Measurements from ENCODE around the gene LRIT1.

Gene LRIT1

DNA sequence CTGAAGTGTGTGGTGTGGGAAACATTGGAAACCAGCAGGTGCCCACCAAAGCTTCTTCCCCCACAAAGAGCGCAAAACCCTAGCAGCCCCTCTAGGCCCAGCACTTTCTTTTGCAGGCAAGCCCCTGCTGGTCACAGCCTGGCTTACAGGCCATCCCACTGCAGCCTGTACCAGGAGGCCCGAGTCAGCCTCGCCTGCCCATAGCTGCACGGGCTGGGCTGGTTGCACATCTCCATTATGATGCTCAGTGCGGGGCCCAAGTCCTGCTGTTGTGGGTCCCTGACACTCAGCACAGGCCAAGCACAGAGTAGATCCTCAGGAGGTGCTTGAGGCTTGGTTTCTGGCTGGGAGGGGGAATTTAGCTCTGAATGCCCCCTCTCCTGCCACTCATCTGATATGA is 39.0 kb downstream of the LRIT1 start:
- H3K4me3 ChIP-seq (ENCODE audit: low read length), result no peak overlapping the region
- TF ChIP-seq, protein P1, sequence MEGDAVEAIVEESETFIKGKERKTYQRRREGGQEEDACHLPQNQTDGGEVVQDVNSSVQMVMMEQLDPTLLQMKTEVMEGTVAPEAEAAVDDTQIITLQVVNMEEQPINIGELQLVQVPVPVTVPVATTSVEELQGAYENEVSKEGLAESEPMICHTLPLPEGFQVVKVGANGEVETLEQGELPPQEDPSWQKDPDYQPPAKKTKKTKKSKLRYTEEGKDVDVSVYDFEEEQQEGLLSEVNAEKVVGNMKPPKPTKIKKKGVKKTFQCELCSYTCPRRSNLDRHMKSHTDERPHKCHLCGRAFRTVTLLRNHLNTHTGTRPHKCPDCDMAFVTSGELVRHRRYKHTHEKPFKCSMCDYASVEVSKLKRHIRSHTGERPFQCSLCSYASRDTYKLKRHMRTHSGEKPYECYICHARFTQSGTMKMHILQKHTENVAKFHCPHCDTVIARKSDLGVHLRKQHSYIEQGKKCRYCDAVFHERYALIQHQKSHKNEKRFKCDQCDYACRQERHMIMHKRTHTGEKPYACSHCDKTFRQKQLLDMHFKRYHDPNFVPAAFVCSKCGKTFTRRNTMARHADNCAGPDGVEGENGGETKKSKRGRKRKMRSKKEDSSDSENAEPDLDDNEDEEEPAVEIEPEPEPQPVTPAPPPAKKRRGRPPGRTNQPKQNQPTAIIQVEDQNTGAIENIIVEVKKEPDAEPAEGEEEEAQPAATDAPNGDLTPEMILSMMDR (conservative IDR thresholded peaks at IDR 0.05; ENCODE audit: low read depth, low read length), result no peak
- no peak for DNase-seq (ENCODE audit: low read depth)

DNA sequence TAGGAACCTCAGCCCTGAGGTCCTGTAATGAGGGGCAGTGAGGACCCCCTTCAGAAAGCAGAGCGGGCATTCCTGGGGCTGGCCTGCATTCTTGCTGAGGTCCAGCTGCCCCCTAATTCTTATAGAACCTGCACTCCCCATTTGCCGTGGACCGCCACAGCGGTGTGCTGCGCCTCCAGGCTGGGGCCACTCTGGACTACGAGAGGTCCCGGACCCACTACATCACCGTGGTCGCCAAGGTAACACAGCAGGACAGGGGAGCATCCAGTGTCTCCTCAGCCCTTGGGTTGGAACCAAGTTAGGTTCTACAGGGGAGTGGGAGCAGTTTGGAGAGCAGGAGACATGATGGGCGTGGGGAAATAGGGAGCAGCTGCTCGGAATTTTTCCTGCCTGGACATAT is 39.7 kb downstream of the LRIT1 start:
- no peak overlapping the region for H3K4me3 ChIP-seq (ENCODE audit: low read length)
- TF ChIP-seq, protein P1 (conservative IDR thresholded peaks at IDR 0.05; ENCODE audit: low read depth, low read length), result no peak
- DNase-seq (ENCODE audit: low read depth), result no peak

DNA sequence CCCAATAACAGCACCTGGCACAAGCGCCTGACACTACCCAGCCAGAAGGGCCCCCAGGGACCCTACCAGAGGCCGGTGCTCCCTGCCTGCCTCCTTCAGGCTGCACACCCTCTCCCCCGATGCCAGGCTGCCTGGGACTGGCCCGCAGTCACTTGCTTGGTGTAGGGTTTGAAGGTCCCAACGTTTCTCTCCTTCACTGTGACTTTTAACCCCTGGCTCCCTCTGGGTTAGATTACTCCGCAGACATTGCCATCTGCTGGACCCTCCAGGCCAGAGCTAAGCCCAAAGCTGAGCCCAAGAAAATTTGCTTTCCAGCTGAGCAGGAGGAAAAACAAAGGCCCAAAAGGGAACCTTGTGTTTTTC is 40.1 kb downstream of the LRIT1 start:
- no peak for DNase-seq (ENCODE audit: low read depth)
- TF ChIP-seq, protein P1 (conservative IDR thresholded peaks at IDR 0.05; ENCODE audit: low read depth, low read length), result no peak
- no peak overlapping the region for H3K4me3 ChIP-seq (ENCODE audit: low read length)

DNA sequence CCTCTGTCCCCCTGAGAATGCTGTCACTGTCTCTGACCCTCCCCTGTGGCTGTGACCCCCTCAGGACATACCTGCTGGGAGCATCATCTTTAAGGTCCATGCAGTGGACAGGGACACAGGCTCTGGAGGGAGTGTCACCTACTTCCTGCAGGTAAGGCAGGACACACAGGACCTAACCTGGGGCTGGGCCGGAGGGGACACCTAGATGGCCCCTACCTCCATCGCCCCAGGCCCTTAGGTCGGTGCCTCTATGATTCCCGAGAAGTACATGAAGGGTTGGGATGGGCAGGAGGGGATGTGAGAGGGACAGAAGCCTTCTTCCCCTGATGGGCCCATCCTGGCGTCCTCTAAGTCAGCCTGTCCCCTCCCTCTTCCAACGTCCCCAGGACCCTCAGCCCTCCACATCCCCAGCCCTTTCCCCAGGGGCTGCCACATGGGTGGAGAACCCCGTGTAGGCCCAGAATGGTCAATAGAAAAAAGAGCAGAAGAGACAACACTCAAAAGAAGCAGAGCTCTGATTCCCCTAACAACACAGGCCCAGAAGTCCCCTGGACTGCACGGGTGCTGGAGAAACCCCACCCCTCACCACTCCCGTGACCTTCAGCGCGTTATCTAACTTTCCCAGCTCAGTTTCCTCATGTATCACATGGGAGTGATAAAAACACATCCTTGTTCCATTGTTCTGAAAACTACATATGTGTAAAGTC is 40.7 kb downstream of the LRIT1 start:
- DNase-seq (ENCODE audit: low read depth), result no peak
- TF ChIP-seq, protein P1 (conservative IDR thresholded peaks at IDR 0.05; ENCODE audit: low read depth, low read length), result no peak
- H3K4me3 ChIP-seq (ENCODE audit: low read length), result no peak overlapping the region

DNA sequence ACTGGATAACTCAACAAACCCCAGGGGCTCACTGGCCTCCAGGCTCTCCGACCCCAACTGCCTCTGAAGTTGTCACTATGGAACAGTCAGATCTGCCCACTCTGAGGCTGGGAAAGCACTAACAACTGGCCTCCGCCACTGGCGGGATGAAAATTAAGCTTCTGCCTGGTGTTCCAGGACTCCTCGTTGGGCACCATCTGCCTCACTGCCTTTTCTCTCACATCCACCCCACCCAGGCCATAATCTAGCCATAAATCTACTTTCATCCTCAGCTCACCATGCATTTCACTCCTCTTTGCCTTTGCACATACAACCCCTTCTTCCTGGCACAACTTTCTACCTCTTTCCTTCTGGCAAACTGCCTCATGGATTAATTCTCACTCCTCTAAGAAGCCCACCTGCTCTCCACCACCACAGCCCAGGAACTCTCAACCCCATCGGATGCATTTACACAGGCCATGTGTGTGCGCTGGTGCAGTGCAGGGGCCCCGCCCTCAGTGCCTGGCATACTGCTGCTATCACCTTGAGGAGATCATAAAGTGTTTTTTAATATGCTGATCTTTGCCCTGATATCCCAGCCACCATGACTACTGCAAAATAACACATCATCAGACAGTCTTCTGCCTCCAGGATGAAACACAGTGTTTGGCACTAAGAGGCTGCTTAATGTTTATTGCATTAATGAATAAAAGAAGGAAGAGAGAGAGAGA is 43.0 kb downstream of the LRIT1 start:
- no peak overlapping the region for H3K4me3 ChIP-seq (ENCODE audit: low read length)
- TF ChIP-seq, protein P1 (conservative IDR thresholded peaks at IDR 0.05; ENCODE audit: low read depth, low read length), result no peak
- no peak for DNase-seq (ENCODE audit: low read depth)

DNA sequence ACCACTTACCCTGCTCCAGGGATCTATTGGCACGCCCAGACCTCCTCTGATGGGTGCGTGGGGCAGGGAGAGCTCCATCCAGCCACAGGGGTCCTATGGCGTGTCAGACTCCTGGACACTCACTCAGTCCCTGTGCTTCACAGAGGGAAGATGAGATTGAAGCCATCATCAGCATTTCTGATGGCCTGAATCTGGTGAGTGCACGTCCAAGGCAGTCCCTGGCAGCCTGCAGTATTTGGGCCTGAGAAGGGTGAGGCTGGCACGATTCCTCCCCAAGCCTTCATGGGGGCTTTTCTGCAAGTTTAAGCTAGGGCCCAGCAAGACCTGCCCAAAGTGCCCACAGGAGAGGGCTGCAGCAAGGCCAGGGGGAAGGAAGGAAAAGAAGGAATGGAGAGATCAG is 43.7 kb downstream of the LRIT1 start:
- TF ChIP-seq, protein P1 (conservative IDR thresholded peaks at IDR 0.05; ENCODE audit: low read depth, low read length), result no peak
- H3K4me3 ChIP-seq (ENCODE audit: low read length), result no peak overlapping the region
- DNase-seq (ENCODE audit: low read depth), result no peak

DNA sequence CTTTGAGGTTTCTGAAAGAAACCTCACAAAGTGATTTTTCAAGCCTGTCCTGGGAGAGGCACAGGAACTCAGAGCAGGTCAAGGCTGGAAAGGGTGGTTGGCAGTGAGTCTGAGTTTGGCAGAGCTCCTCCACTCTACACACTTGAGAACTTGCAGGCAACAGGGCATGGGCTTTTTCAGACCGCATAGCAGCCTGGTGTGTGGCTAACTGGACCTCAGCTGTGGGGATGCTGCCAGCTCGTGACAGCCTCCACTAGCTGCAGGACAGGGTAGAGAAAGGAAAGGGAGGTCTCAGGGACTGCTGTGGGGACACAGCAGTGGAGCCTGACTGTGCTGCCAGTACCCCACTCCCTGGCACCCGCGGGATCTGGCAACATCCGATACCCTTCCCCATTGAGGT is 44.4 kb downstream of the LRIT1 start:
- DNase-seq (ENCODE audit: low read depth), result no peak
- TF ChIP-seq, protein P1 (conservative IDR thresholded peaks at IDR 0.05; ENCODE audit: low read depth, low read length), result no peak
- no peak overlapping the region for H3K4me3 ChIP-seq (ENCODE audit: low read length)

Data from retinal pigment epithelial cell (primary cell).